Right lobe of liver (tissue), 6 donors: ENCODE data around the gene SLC9B2. TPM values are rescaled to one million over a fixed set of nuclear protein-coding genes. Genes with fewer than 3 reads are reported as not detected.
"Not testable (repeated sequence)": the region's sequence is repeated elsewhere in the genome, so short reads cannot be mapped to it uniquely, and the experiment has no call there.

ENCODE experiments used
- ATAC-seq, 4 donors: fragments of 200-7000 bp; cut with Tn5 transposase; one replicate each; pipeline ENCODE4 v1.9.1; 2020; ENCODE audit warnings: mild to moderate bottlenecking in 4 of 4, moderate library complexity in 4 of 4
- DNase-seq, 3 donors: peaks; one replicate each; pipeline ENCODE4 v3.0.0-alpha.2; 2020
- H3K27ac ChIP-seq, 3 donors: fragments of 200-600 bp; one replicate each; pipeline ENCODE4 v1.8.0; 2022
- H3K27me3 ChIP-seq, 2 donors: fragments of 200-600 bp; one replicate each; pipeline ENCODE4 v1.8.0; 2022
- H3K36me3 ChIP-seq, 4 donors: fragments of 200-600 bp; sonication (generic) in 1 of 4; one replicate each; pipeline versions ENCODE4 v1.5.1 to v1.8.0; 2017 to 2022; ENCODE audit warnings: control low read depth in 1 of 4
- H3K4me1 ChIP-seq, 4 donors: fragments of 200-600 bp; sonication (generic) in 1 of 4; one replicate each; pipeline versions ENCODE4 v1.5.1 to v1.8.0; 2017 to 2022; ENCODE audit warnings: control low read depth in 1 of 4
- H3K4me3 ChIP-seq, 3 donors: fragments of 200-600 bp; one replicate each; pipeline ENCODE4 v1.8.0; 2022
- H3K9me3 ChIP-seq, 4 donors: fragments of 200-600 bp; sonication (generic) in 1 of 4; one replicate each; pipeline versions ENCODE4 v1.5.1 to v1.8.0; 2017 to 2022; ENCODE audit warnings: control low read depth in 1 of 4
- POLR2A ChIP-seq: fragments of 450-650 bp; IDR thresholded peaks from one replicate; pipeline ENCODE4 v1.6.1; 2017; ENCODE audit warnings: antibody characterized with exemption, mild to moderate bottlenecking
- WGBS: methylation state at CpG from one replicate; pipeline ENCODE4 v1.1.6; 2018; ENCODE audit warnings: low coverage, low lambda C conversion rate; ENCODE audit not compliant: insufficient coverage; ENCODE audit errors: missing lambda C conversion rate; 5-methylcytosine and 5-hydroxymethylcytosine counted together
- intact Hi-C, 2 donors: fragments of 100-400 bp; cut with DNase I; formaldehyde crosslinking; loops; one replicate each; pipeline versions ENCODE4 v1.11.2 to v1.14.1; 2022
- total RNA-seq, 6 experiments: library from RNA; depleted of rRNA in 2 of 6; stranded (reverse); fragments of >200 nt in 2 of 6; fragmentation: NEBNext Ultra II Directional in 3 of 6; extraction: Animal tissue kit (Norgen Biotek cat#: 25700) in 3 of 6; gene quantifications; one replicate each; pipeline versions ENCODE4 v1.1.0 to v1.2.4, GENCODE V29; 2016 to 2023
- TF ChIP-seq, protein P1 (sequence below), 4 donors: fragments of 200-600 bp in 3 of 4; fragments of 450-650 bp in 1 of 4; IDR thresholded peaks; one replicate each; pipeline versions ENCODE4 v1.5.1 to v1.8.0; 2016 to 2022; ENCODE audit warnings: antibody characterized with exemption in 4 of 4, mild to moderate bottlenecking in 2 of 4
- donor health status: DM: no; HTN: yes; CAD: no.
- donor health status: DM: no; HTN: no; CAD: no.
- donor health status: DM: no; HTN: no; CAD: no.
- donor health status: DM: no; HTN: yes; CAD: no.
- donor health status: DM: no; HTN: yes; CAD: no.

Gene SLC9B2
- total RNA-seq, 6 experiments from 2014 or later, result 27.9 to 49.1 (median 40.2) TPM

DNA sequence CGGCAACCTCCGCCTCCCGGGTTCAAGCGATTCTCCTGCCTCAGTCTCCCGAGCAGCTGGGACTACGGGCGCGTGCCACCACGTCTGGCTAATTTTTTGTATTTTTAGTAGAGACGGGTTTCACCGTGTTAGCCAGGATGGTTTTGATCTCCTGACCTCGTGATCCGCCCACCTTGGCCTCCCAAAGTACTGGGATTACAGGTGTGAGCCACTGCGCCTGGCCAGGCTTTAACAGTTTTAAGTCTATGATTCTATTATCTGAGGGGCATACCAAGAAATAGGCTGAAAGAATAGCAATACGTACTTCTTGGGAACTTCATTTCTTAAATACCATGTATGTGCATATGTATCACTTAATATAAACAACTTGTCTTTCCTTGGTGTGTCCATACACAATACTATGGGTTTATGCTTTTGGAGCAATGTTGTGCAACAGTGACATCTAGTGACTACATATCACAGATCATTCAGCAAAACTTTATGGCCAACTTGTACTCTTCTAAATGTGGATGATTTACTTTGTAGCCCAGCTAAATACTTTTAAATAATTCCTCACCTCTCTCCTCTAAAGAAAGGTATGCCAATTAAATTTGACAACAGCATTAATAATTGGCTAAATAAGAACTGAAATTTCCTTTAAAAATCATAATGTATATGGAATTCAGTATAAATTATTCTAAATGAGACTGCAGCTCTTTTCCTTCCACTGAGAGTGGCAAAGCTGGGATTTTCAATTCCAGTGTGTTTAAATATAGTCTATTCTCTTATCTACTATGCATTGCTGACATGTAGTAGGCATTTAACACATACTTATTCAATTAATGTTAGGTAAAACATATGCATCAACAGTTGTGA is 67.5 kb downstream of the SLC9B2 start:
- intact Hi-C loops, result loop anchor here in 1 of 2 donors (10.0 kb wide), 1 partner anchor 394 kb away; no protein-coding TSS in a partner anchor
- Histone ChIP-seq H3K36me3 (no peaks in the 10 kb centered on the region), H3K4me3 (no peak overlapping the region), H3K4me1 (peaks cover 0 to 14% (median 3%) of the 10 kb centered on the region in 4 donors), H3K27ac (no peak overlapping the region), H3K9me3 (no peaks in the 10 kb centered on the region), H3K27me3 (no peaks in the 10 kb centered on the region)
- 49% methylated on average over 10 of the region's 15 CpGs for whole genome bisulfite sequencing
- DNase-seq, result no peak
- peak; percentile 94 to 97 (median 96) for ATAC-seq
- TF ChIP-seq, protein P1, sequence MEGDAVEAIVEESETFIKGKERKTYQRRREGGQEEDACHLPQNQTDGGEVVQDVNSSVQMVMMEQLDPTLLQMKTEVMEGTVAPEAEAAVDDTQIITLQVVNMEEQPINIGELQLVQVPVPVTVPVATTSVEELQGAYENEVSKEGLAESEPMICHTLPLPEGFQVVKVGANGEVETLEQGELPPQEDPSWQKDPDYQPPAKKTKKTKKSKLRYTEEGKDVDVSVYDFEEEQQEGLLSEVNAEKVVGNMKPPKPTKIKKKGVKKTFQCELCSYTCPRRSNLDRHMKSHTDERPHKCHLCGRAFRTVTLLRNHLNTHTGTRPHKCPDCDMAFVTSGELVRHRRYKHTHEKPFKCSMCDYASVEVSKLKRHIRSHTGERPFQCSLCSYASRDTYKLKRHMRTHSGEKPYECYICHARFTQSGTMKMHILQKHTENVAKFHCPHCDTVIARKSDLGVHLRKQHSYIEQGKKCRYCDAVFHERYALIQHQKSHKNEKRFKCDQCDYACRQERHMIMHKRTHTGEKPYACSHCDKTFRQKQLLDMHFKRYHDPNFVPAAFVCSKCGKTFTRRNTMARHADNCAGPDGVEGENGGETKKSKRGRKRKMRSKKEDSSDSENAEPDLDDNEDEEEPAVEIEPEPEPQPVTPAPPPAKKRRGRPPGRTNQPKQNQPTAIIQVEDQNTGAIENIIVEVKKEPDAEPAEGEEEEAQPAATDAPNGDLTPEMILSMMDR (IDR thresholded peaks at IDR 0.05), result peak; percentile 72 to 77 (median 77)
- TF ChIP-seq POLR2A, result no peak

DNA sequence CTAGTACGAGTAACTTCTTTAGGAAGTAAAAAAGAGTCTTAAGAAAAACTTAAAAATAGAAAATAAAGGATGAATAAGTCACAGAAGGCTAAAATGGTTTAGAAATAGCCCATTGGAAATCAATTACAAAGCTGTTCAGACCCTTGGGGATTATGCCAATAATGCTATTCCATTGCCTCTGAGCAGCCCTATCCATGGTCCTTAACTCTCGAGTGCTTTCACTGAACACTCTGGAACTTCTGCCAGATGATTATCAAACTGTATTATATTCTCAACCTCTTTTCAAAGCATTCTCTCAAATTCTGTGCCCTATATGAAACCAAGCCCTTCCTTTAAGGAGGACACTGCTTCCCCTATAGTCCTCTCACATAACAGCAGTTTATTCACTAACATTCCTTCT is 74.0 kb downstream of the SLC9B2 start:
- TF ChIP-seq POLR2A, result no peak
- WGBS, result 61% methylated on average over 2 of the region's 2 CpGs
- Histone ChIP-seq H3K4me3 (no peak overlapping the region), H3K27ac (no peak overlapping the region), H3K9me3 (no peaks in the 10 kb centered on the region), H3K4me1 (no peaks in the 10 kb centered on the region), H3K27me3 (no peaks in the 10 kb centered on the region), H3K36me3 (no peaks in the 10 kb centered on the region)
- intact Hi-C loops, result loop anchor here in 1 of 2 donors (10.0 kb wide), 1 partner anchor 388 kb away; no protein-coding TSS in a partner anchor
- no peak for ATAC-seq
- DNase-seq, result no peak

DNA sequence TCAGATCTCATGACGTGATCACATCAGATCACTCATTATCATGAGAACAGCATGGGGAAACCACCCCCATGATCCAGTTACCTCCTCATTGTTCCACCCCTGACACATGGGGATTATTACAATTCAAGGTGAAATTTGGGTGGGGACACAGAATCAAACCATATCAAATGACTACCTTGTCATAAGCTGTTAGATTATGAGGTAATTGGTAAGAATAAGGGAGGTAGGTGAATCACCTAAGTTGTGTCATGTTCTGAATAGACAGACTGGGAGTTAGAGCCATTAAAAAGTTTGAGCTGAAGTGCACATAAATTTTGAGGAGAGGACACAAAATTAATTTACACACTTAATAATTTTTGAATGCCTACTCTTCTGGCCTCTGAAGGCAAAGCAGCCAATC is 81.8 kb downstream of the SLC9B2 start:
- no peak for ATAC-seq
- no peak for TF ChIP-seq POLR2A
- TF ChIP-seq, protein P1 (IDR thresholded peaks at IDR 0.05), result no peak
- intact Hi-C loops, result no loop called here
- H3K36me3 ChIP-seq, result no peaks in the 10 kb centered on the region
- DNase-seq, result no peak
- no peaks in the 10 kb centered on the region for H3K27me3 ChIP-seq
- H3K4me1 ChIP-seq, result no peaks in the 10 kb centered on the region
- 80% methylated on average over 1 of the region's 1 CpG for WGBS
- no peak overlapping the region for H3K4me3 ChIP-seq
- no peak overlapping the region for H3K27ac ChIP-seq
- no peaks in the 10 kb centered on the region for H3K9me3 ChIP-seq

DNA sequence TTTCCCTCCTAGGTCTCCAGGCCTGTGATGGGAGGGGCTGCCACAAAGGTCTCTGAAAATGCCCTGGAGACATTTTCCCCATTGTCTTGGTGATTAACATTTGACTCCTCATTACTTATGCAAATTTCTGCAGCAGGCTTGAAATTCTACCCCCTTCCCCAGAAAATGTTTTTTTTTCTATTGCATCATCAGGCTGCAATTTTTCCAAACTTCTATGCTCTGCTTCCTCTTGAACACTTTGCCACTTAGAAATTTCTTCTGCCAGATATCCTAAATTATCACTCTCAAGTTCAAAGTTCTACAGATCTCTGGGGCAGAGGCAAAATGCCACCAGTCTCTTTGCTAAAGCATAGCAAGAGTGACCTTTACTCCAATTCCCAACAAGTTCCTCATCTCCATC is 82.6 kb downstream of the SLC9B2 start:
- H3K27me3 ChIP-seq, H3K4me3 ChIP-seq, H3K27ac ChIP-seq, H3K9me3 ChIP-seq, H3K4me1 ChIP-seq, intact Hi-C loops, DNase-seq, H3K36me3 ChIP-seq, ATAC-seq: not testable (repeated sequence)

DNA sequence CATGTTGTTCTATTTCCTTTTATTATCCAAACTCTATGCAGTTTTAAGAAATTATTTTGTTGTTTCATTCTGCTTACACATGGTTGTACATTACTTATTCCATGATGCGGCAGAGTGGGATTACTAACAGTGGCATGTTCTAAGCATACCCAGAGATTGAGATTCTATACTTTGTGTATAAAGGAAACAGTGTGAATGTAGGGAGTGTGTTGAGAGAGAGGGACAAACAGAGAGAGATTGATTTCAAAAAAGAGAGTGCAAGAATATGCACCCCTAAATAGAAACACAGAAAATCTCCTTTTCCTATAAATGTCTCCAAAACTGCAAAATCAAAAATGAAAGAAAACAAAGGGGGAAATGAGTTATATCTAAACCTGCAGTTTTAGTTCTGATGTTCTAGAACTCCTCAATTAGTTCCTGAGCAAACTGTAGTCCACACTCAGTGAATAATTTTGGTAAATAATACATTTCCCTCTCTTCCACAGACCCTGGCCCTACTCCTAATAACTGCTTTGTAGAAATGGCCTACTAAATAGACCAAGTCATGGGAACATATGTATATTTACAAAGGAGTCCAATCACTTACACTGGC is 88.0 kb downstream of the SLC9B2 start:
- intact Hi-C loops, result no loop called here
- no peak overlapping the region for H3K4me3 ChIP-seq
- no peaks in the 10 kb centered on the region for H3K4me1 ChIP-seq
- ATAC-seq (no peak), DNase-seq (no peak)
- no peaks in the 10 kb centered on the region for H3K27me3 ChIP-seq
- no peak for TF ChIP-seq POLR2A
- TF ChIP-seq, protein P1 (IDR thresholded peaks at IDR 0.05), result no peak
- no peaks in the 10 kb centered on the region for H3K9me3 ChIP-seq
- WGBS, result 100% methylated on average over 1 of the region's 1 CpG
- H3K36me3 ChIP-seq, result no peaks in the 10 kb centered on the region
- H3K27ac ChIP-seq, result no peak overlapping the region
